SK-N-SH (cell line): ENCODE measurements around the gene PEX14.

Experiments used
- ELF1 ChIP-seq: IDR thresholded peaks from 2 replicates; pipeline ENCODE4 v1.4.0; 2012
- EZH2phosphoT487 ChIP-seq: fragments of 200-600 bp; sonication (generic); IDR thresholded peaks from 2 replicates; pipeline ENCODE4 v1.6.1; 2017; ENCODE audit warnings: low read depth, mixed run types, mild to moderate bottlenecking, antibody characterized with exemption, moderate library complexity, borderline replicate concordance
- FOXM1 ChIP-seq: IDR thresholded peaks from 2 replicates; pipeline ENCODE4 v1.4.0; 2012; ENCODE audit warnings: low read depth, mild to moderate bottlenecking
- MXI1 ChIP-seq: IDR thresholded peaks from 2 replicates; pipeline ENCODE4 v1.6.1; 2012; ENCODE audit warnings: mild to moderate bottlenecking, low read depth, low read length, improper control_type of control experiment
- NRF1 ChIP-seq: IDR thresholded peaks from 2 replicates; pipeline ENCODE4 v1.6.1; 2012; ENCODE audit warnings: low read depth, mild to moderate bottlenecking, low read length
- TAF1 ChIP-seq: IDR thresholded peaks from 2 replicates; pipeline ENCODE4 v1.6.1; 2012; ENCODE audit warnings: low read depth, mild to moderate bottlenecking, low read length, moderate library complexity, borderline replicate concordance
- TEAD4 ChIP-seq: IDR thresholded peaks from 2 replicates; pipeline ENCODE4 v1.4.0; 2012; ENCODE audit warnings: mild to moderate bottlenecking, borderline replicate concordance; ENCODE audit not compliant: insufficient read depth
- YY1 ChIP-seq: IDR thresholded peaks from 2 replicates; pipeline ENCODE4 v1.4.0; 2012; ENCODE audit warnings: low read depth, mild to moderate bottlenecking
- TF ChIP-seq, protein P1 (sequence below): fragments of 200-600 bp; sonication (generic); IDR thresholded peaks from 2 replicates; pipeline ENCODE4 v1.6.1; 2017; ENCODE audit warnings: antibody characterized with exemption, mild to moderate bottlenecking, moderate library complexity
- TF ChIP-seq, protein P2 (sequence below): IDR thresholded peaks from 2 replicates; pipeline ENCODE4 v1.4.0; 2012; ENCODE audit warnings: low read depth, borderline replicate concordance
- TF ChIP-seq, protein P3 (sequence below): fragments of 150-350 bp; IDR thresholded peaks from 2 replicates; pipeline ENCODE4 v1.6.1; 2016; ENCODE audit warnings: mild to moderate bottlenecking, low read depth, low read length

DNA sequence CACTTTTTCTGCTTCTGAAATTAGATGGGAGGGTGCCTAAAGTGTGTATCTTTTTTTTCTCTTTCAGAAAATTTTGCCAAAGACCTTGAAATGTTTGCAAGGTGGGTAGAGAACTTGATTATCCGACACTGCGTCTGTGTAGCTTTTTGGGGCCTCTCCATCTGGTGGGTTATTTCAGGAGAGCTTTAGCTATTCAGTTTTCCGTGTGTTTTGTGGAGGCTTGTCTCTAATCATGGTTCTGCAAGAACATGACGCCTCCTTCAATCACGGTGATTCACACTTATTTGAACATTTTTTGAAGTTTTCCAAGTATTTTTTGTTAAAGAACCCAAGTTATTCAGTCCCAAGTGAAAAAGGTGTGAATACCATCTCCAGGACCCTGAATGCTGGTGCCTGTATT is 40.2 kb upstream of the PEX14 start:
- TF ChIP-seq, protein P1, sequence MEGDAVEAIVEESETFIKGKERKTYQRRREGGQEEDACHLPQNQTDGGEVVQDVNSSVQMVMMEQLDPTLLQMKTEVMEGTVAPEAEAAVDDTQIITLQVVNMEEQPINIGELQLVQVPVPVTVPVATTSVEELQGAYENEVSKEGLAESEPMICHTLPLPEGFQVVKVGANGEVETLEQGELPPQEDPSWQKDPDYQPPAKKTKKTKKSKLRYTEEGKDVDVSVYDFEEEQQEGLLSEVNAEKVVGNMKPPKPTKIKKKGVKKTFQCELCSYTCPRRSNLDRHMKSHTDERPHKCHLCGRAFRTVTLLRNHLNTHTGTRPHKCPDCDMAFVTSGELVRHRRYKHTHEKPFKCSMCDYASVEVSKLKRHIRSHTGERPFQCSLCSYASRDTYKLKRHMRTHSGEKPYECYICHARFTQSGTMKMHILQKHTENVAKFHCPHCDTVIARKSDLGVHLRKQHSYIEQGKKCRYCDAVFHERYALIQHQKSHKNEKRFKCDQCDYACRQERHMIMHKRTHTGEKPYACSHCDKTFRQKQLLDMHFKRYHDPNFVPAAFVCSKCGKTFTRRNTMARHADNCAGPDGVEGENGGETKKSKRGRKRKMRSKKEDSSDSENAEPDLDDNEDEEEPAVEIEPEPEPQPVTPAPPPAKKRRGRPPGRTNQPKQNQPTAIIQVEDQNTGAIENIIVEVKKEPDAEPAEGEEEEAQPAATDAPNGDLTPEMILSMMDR = no peak
- TF ChIP-seq TAF1 (no peak), TEAD4 (no peak), EZH2phosphoT487 (no peak), ELF1 (no peak), YY1 (no peak), MXI1 (no peak), NRF1 (no peak), FOXM1 (no peak)
- TF ChIP-seq, protein P2, sequence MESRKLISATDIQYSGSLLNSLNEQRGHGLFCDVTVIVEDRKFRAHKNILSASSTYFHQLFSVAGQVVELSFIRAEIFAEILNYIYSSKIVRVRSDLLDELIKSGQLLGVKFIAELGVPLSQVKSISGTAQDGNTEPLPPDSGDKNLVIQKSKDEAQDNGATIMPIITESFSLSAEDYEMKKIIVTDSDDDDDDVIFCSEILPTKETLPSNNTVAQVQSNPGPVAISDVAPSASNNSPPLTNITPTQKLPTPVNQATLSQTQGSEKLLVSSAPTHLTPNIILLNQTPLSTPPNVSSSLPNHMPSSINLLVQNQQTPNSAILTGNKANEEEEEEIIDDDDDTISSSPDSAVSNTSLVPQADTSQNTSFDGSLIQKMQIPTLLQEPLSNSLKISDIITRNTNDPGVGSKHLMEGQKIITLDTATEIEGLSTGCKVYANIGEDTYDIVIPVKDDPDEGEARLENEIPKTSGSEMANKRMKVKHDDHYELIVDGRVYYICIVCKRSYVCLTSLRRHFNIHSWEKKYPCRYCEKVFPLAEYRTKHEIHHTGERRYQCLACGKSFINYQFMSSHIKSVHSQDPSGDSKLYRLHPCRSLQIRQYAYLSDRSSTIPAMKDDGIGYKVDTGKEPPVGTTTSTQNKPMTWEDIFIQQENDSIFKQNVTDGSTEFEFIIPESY = no peak
- TF ChIP-seq, protein P3, sequence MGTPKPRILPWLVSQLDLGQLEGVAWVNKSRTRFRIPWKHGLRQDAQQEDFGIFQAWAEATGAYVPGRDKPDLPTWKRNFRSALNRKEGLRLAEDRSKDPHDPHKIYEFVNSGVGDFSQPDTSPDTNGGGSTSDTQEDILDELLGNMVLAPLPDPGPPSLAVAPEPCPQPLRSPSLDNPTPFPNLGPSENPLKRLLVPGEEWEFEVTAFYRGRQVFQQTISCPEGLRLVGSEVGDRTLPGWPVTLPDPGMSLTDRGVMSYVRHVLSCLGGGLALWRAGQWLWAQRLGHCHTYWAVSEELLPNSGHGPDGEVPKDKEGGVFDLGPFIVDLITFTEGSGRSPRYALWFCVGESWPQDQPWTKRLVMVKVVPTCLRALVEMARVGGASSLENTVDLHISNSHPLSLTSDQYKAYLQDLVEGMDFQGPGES = no peak
